SU-DHL-6 (cell line): ENCODE results near the gene CLDN3.

Source experiments
- CTCF ChIP-seq: fragments of 200-600 bp; sonication (generic); IDR thresholded peaks from one replicate; pipeline ENCODE4 v1.5.1; 2017; ENCODE audit warnings: antibody characterized with exemption, mild to moderate bottlenecking, low read length, moderate library complexity; ENCODE audit not compliant: insufficient read depth, poor library complexity, severe bottlenecking
- EZH2phosphoT487 ChIP-seq: fragments of 200-600 bp; sonication (generic), shearing (Covaris generic); conservative IDR thresholded peaks from 2 replicates; pipeline ENCODE4 v1.6.1; 2018; ENCODE audit warnings: mild to moderate bottlenecking, antibody characterized with exemption, low read length, moderate library complexity, mixed read lengths

- no peak for TF ChIP-seq CTCF
- TF ChIP-seq EZH2phosphoT487: no peak
Measured at GRCh38 chr7:73730485-73730884, 39.6 kb downstream of the CLDN3 start.
